SK-N-SH (cell line): ENCODE results near the gene SLC16A8. TPM values are rescaled to one million over a fixed set of nuclear protein-coding genes. Genes with fewer than 3 reads are reported as not detected.

Experiments
- CTCF ChIA-PET: fragments of 300-600, 350-600 bp; formaldehyde crosslinking; extraction: SDS; loops from one replicate; lab custom pipeline; 2021; lab: Yijun Ruan, JAX
- POLR2A ChIA-PET: fragments of 350-600 bp; sonication (Branson Sonifier 250); formaldehyde crosslinking; extraction: SDS; loops from one replicate; lab custom pipeline; 2020; ENCODE audit warnings: antibody characterized with exemption, inconsistent platforms; lab: Yijun Ruan, JAX
- DNase-seq: peaks from one replicate; pipeline ENCODE4 v3.0.0; 2012
- H2AFZ ChIP-seq: fragments of 200-600 bp; sonication (generic); 2 replicates; pipeline ENCODE4 v1.8.1; 2016; ENCODE audit warnings: antibody characterized with exemption, mild to moderate bottlenecking, low read depth
- H3F3A ChIP-seq: fragments of 200-600 bp; sonication (generic); replicated peaks from 2 replicates; pipeline ENCODE3; 2016; ENCODE audit warnings: antibody characterized with exemption, mild to moderate bottlenecking; ENCODE audit not compliant: insufficient read depth
- H3K27ac ChIP-seq, 2 experiments: fragments of 200-500 bp in 1 of 2; fragments of 200-600 bp in 1 of 2; sonication (Bioruptor generic) in 1 of 2; sonication (generic), shearing (Covaris generic) in 1 of 2; 2 replicates each; pipeline versions ENCODE4 v1.5.1 to v1.6.1; 2014 to 2016; ENCODE audit warnings: low read depth in 2 of 2, inconsistent platforms in 1 of 2, low read length in 1 of 2, mild to moderate bottlenecking in 1 of 2, mixed read lengths in 1 of 2
- H3K27me3 ChIP-seq: fragments of 200-600 bp; sonication (generic), shearing (Covaris generic); 2 replicates; pipeline ENCODE4 v1.6.1; 2016; ENCODE audit warnings: mixed run types; ENCODE audit not compliant: insufficient read depth
- H3K36me3 ChIP-seq, 2 experiments: fragments of 200-500 bp in 1 of 2; fragments of 200-600 bp in 1 of 2; sonication (Bioruptor generic) in 1 of 2; sonication (generic) in 1 of 2; replicated peaks in 1 of 2; 2 replicates each; pipeline versions ENCODE3 to v1.5.1; 2014 to 2016; ENCODE audit warnings: low read length in 1 of 2, mild to moderate bottlenecking in 1 of 2; ENCODE audit not compliant: insufficient read depth in 2 of 2, control insufficient read depth in 1 of 2
- H3K4me1 ChIP-seq, 2 experiments: fragments of 200-500 bp in 1 of 2; fragments of 200-600 bp in 1 of 2; sonication (Bioruptor generic) in 1 of 2; sonication (generic), shearing (Covaris generic) in 1 of 2; 2 replicates each; pipeline versions ENCODE4 v1.5.1 to v1.6.1; 2014 to 2016; ENCODE audit warnings: low read depth in 1 of 2, low read length in 1 of 2, mixed run types in 1 of 2; ENCODE audit not compliant: insufficient read depth in 2 of 2, control insufficient read depth in 1 of 2
- H3K4me2 ChIP-seq: fragments of 200-600 bp; sonication (generic), shearing (Covaris generic); 2 replicates; pipeline ENCODE4 v1.6.1; 2017; ENCODE audit warnings: mixed run types
- H3K4me3 ChIP-seq, 2 experiments: fragments of 200-500 bp in 1 of 2; fragments of 200-600 bp in 1 of 2; sonication (Bioruptor generic) in 1 of 2; sonication (generic), shearing (Covaris generic) in 1 of 2; 2 replicates each; pipeline versions ENCODE4 v1.5.1 to v1.8.1; 2014 to 2016; ENCODE audit warnings: low read depth in 2 of 2, inconsistent platforms in 1 of 2, low read length in 1 of 2, mild to moderate bottlenecking in 1 of 2, mixed read lengths in 1 of 2, moderate library complexity in 1 of 2
- H3K79me2 ChIP-seq: fragments of 200-600 bp; sonication (generic); 2 replicates; pipeline ENCODE4 v1.8.1; 2017; ENCODE audit warnings: mild to moderate bottlenecking; ENCODE audit not compliant: insufficient read depth
- H3K9ac ChIP-seq: fragments of 200-600 bp; sonication (generic); 2 replicates; pipeline ENCODE4 v1.6.1; 2017; ENCODE audit warnings: mixed run types
- H3K9me2 ChIP-seq: fragments of 200-600 bp; sonication (generic); 2 replicates; pipeline ENCODE4 v1.6.1; 2017; ENCODE audit warnings: mixed run types
- H3K9me3 ChIP-seq: fragments of 200-600 bp; sonication (generic); 2 replicates; pipeline ENCODE4 v1.6.1; 2017; ENCODE audit warnings: mixed run types, mild to moderate bottlenecking, moderate library complexity
- H4K20me1 ChIP-seq: fragments of 200-600 bp; sonication (generic); 2 replicates; pipeline ENCODE4 v1.6.1; 2017; ENCODE audit warnings: mild to moderate bottlenecking, mixed run types; ENCODE audit not compliant: insufficient read depth
- CHD2 ChIP-seq: fragments of 150-350 bp; IDR thresholded peaks from 2 replicates; pipeline ENCODE4 v1.6.1; 2018; ENCODE audit warnings: low read length; ENCODE audit not compliant: partially characterized antibody
- EZH2phosphoT487 ChIP-seq: fragments of 200-600 bp; sonication (generic); IDR thresholded peaks from 2 replicates; pipeline ENCODE4 v1.6.1; 2017; ENCODE audit warnings: low read depth, mixed run types, mild to moderate bottlenecking, antibody characterized with exemption, moderate library complexity, borderline replicate concordance
- FOSL2 ChIP-seq: IDR thresholded peaks from 2 replicates; pipeline ENCODE4 v1.4.0; 2012; ENCODE audit warnings: low read depth, mild to moderate bottlenecking, moderate library complexity, borderline replicate concordance
- FOXJ3 ChIP-seq: sonication (generic); formaldehyde crosslinking; IDR thresholded peaks from 2 replicates; pipeline ENCODE4 v1.5.1; 2020; ENCODE audit warnings: mild to moderate bottlenecking, missing genetic modification reagents
- FOXM1 ChIP-seq: IDR thresholded peaks from 2 replicates; pipeline ENCODE4 v1.4.0; 2012; ENCODE audit warnings: low read depth, mild to moderate bottlenecking
- JUND ChIP-seq: IDR thresholded peaks from 2 replicates; pipeline ENCODE4 v1.4.0; 2012
- MEF2A ChIP-seq: IDR thresholded peaks from 2 replicates; pipeline ENCODE4 v1.4.0; 2012; ENCODE audit warnings: low read depth, borderline replicate concordance
- MXI1 ChIP-seq: IDR thresholded peaks from 2 replicates; pipeline ENCODE4 v1.6.1; 2012; ENCODE audit warnings: mild to moderate bottlenecking, low read depth, low read length, improper control_type of control experiment
- NRF1 ChIP-seq: IDR thresholded peaks from 2 replicates; pipeline ENCODE4 v1.6.1; 2012; ENCODE audit warnings: low read depth, mild to moderate bottlenecking, low read length
- POLR2AphosphoS5 ChIP-seq: IDR thresholded peaks from 2 replicates; pipeline ENCODE4 v1.6.1; 2012; ENCODE audit warnings: low read depth, low read length
- SIN3A ChIP-seq: IDR thresholded peaks from 2 replicates; pipeline ENCODE4 v1.6.1; 2012; ENCODE audit warnings: low read depth, mild to moderate bottlenecking, low read length, moderate library complexity, borderline replicate concordance
- TAF1 ChIP-seq: IDR thresholded peaks from 2 replicates; pipeline ENCODE4 v1.6.1; 2012; ENCODE audit warnings: low read depth, mild to moderate bottlenecking, low read length, moderate library complexity, borderline replicate concordance
- TCF12 ChIP-seq: IDR thresholded peaks from 2 replicates; pipeline ENCODE4 v1.4.0; 2012
- WGBS: methylation state at CpG from one replicate; pipeline ENCODE4 v1.1.6; 2017; ENCODE audit warnings: low lambda C conversion rate; 5-methylcytosine and 5-hydroxymethylcytosine counted together
- polyA plus RNA-seq, 3 experiments: library from polyadenylated mRNA; depleted of rRNA; stranded (reverse); fragments of >200 nt; gene quantifications; 2 replicates each; pipeline ENCODE4 v1.2.3, GENCODE V29; 2012
- TF ChIP-seq, protein P1 (sequence below): IDR thresholded peaks from 2 replicates; pipeline ENCODE4 v1.4.0; 2012; ENCODE audit warnings: low read depth, borderline replicate concordance
- TF ChIP-seq, protein P2 (sequence below): fragments of 150-350 bp; IDR thresholded peaks from 2 replicates; pipeline ENCODE4 v1.6.1; 2017; ENCODE audit warnings: antibody characterized with exemption, low read length, low read depth, borderline replicate concordance
- TF ChIP-seq, protein P3 (sequence below): IDR thresholded peaks from 2 replicates; pipeline ENCODE4 v1.6.1; 2012; ENCODE audit warnings: mild to moderate bottlenecking, low read depth, low read length, moderate library complexity

The SLC16A8 gene
- polyA plus RNA-seq, 1 of the 3 experiments (the other 2 are of a cell fraction): not detected

DNA sequence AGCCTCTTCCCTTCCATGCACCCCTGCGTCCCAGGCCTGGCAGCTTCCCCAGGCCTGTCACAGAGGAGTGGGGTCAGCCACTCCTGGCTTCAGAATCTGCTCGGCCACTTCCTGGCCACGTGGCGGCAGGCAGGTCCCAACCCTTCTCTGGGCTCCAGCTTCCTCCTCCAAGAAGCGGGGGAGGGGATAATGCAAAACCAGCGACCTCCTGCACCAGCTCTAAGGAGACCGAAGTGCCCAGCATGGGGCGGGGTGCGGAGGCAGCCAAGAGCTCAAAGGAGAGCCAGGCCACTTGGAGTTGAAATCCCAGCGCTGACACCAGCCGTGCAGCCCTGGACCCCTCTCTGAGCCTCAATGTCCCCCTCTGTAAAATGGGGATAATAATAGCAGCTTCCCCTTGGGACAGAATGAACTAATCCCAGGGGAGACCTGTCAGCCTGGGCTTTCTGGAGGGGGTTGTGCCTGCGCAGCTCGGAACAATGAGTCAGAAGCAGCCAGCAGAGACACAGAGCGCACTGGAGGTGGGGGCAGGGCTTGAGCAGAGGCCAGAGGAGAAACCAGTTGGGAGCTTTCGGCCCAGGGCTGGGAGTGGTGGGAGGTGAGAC, 49.6 kb downstream of the SLC16A8 start:
- peak; percentile 42 for DNase-seq
- H3K9me2 ChIP-seq: no peaks in the 10 kb centered on the region
- no peaks in the 10 kb centered on the region for H3F3A ChIP-seq
- H3K9me3 ChIP-seq: no peaks in the 10 kb centered on the region
- WGBS: 20% methylated on average over 2 of the region's 15 CpGs
- TF ChIP-seq TCF12 (0 out of 2 replicates have a peak, but pooled peaks have one; percentile 17), FOSL2 (peak; percentile 76), NRF1 (peak; percentile 42), SIN3A (peak; percentile 50; the same call in 1 of the 2 replicates), JUND (peak; percentile 54), TAF1 (0 out of 2 replicates have a peak, but pooled peaks have one; percentile 51), EZH2phosphoT487 (no peak), MXI1 (no peak), FOXM1 (no peak), MEF2A (no peak), CHD2 (no peak), POLR2AphosphoS5 (peak; percentile 16; the same call in 1 of the 2 replicates), FOXJ3 (CRISPR knock-in tag) (no peak)
- TF ChIP-seq, protein P1, sequence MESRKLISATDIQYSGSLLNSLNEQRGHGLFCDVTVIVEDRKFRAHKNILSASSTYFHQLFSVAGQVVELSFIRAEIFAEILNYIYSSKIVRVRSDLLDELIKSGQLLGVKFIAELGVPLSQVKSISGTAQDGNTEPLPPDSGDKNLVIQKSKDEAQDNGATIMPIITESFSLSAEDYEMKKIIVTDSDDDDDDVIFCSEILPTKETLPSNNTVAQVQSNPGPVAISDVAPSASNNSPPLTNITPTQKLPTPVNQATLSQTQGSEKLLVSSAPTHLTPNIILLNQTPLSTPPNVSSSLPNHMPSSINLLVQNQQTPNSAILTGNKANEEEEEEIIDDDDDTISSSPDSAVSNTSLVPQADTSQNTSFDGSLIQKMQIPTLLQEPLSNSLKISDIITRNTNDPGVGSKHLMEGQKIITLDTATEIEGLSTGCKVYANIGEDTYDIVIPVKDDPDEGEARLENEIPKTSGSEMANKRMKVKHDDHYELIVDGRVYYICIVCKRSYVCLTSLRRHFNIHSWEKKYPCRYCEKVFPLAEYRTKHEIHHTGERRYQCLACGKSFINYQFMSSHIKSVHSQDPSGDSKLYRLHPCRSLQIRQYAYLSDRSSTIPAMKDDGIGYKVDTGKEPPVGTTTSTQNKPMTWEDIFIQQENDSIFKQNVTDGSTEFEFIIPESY: no peak
- TF ChIP-seq, protein P2, sequence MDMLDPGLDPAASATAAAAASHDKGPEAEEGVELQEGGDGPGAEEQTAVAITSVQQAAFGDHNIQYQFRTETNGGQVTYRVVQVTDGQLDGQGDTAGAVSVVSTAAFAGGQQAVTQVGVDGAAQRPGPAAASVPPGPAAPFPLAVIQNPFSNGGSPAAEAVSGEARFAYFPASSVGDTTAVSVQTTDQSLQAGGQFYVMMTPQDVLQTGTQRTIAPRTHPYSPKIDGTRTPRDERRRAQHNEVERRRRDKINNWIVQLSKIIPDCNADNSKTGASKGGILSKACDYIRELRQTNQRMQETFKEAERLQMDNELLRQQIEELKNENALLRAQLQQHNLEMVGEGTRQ: no peak
- TF ChIP-seq, protein P3, sequence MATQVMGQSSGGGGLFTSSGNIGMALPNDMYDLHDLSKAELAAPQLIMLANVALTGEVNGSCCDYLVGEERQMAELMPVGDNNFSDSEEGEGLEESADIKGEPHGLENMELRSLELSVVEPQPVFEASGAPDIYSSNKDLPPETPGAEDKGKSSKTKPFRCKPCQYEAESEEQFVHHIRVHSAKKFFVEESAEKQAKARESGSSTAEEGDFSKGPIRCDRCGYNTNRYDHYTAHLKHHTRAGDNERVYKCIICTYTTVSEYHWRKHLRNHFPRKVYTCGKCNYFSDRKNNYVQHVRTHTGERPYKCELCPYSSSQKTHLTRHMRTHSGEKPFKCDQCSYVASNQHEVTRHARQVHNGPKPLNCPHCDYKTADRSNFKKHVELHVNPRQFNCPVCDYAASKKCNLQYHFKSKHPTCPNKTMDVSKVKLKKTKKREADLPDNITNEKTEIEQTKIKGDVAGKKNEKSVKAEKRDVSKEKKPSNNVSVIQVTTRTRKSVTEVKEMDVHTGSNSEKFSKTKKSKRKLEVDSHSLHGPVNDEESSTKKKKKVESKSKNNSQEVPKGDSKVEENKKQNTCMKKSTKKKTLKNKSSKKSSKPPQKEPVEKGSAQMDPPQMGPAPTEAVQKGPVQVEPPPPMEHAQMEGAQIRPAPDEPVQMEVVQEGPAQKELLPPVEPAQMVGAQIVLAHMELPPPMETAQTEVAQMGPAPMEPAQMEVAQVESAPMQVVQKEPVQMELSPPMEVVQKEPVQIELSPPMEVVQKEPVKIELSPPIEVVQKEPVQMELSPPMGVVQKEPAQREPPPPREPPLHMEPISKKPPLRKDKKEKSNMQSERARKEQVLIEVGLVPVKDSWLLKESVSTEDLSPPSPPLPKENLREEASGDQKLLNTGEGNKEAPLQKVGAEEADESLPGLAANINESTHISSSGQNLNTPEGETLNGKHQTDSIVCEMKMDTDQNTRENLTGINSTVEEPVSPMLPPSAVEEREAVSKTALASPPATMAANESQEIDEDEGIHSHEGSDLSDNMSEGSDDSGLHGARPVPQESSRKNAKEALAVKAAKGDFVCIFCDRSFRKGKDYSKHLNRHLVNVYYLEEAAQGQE: no peak
- TF ChIP-seq, all 33 proteins: peak for 7
- H3K36me3 ChIP-seq: no peaks in the 10 kb centered on the region
- no peak overlapping the region for H3K4me2 ChIP-seq
- no peak overlapping the region for H2AFZ ChIP-seq
- H4K20me1 ChIP-seq: no peaks in the 10 kb centered on the region
- ChIA-PET POLR2A (no interaction called here), CTCF (interaction anchor here (1.0 kb wide), 1 partner anchor 18 kb away, joined by 3 read pairs; no protein-coding TSS in a partner anchor)
- H3K9ac ChIP-seq: no peak overlapping the region
- no peak overlapping the region for H3K4me3 ChIP-seq
- H3K27me3 ChIP-seq: no peaks in the 10 kb centered on the region
- no peaks in the 10 kb centered on the region for H3K79me2 ChIP-seq
- peaks cover 0 to 4% of the 10 kb centered on the region in 2 experiments; a peak in 1 of 4 replicates for H3K4me1 ChIP-seq
- peak overlapping the region in 1 of 2 experiments; percentile 24; a peak in 1 of 4 replicates for H3K27ac ChIP-seq
